HUES64 (cell line): Measurements from ENCODE around the gene ACACB.

Experiments
- H3K27ac ChIP-seq: 2 replicates; pipeline ENCODE4 v1.7.0; 2013; ENCODE audit warnings: low read depth, low read length, inconsistent platforms
- H3K27me3 ChIP-seq: 2 replicates; pipeline ENCODE4 v1.6.1; 2013; ENCODE audit warnings: mild to moderate bottlenecking, low read length; ENCODE audit not compliant: insufficient read depth
- H3K36me3 ChIP-seq: 2 replicates; pipeline ENCODE4 v1.6.1; 2013; ENCODE audit warnings: mild to moderate bottlenecking, low read length; ENCODE audit not compliant: insufficient read depth
- H3K4me1 ChIP-seq: 2 replicates; pipeline ENCODE4 v1.6.1; 2013; ENCODE audit warnings: mild to moderate bottlenecking, low read length, moderate library complexity; ENCODE audit not compliant: insufficient read depth
- H3K4me3 ChIP-seq: 2 replicates; pipeline ENCODE4 v1.5.1; 2013; ENCODE audit warnings: mild to moderate bottlenecking, low read length, moderate library complexity
- H3K9ac ChIP-seq: 2 replicates; pipeline ENCODE4 v1.6.1; 2013; ENCODE audit warnings: mild to moderate bottlenecking, low read depth, low read length
- H3K9me3 ChIP-seq: 2 replicates; pipeline ENCODE4 v1.6.1; 2013; ENCODE audit warnings: low read depth, low read length; ENCODE audit not compliant: insufficient read depth
- WGBS: fragments of 150-250, 120-280 bp; methylation state at CpG from one replicate; pipeline ENCODE4 v1.1.7; 2013; ENCODE audit warnings: missing lambda C conversion rate; 5-methylcytosine and 5-hydroxymethylcytosine counted together

ACACB gene

DNA sequence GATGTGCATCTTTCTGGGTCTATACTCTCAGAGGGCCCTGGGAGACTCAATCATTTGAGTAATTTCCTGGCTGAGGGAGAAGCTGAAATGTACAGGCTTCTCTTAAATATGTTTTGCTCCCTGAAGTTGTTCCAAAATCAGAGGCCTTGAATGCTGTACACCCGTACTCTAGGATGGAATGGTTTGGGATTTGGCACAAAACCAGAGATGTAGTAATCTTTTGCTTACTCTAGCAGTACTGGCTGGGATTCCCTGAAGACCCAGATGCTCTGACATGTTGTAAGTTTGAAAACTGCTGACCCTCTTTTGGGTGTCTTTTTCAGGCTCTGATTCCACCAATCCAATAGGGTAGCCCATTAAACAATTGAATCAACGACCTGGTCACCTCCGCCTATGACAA lies 10.4 kb downstream of the ACACB start:
- Histone ChIP-seq H3K9ac (no peak overlapping the region), H3K36me3 (no peaks in the 10 kb centered on the region), H3K9me3 (no peaks in the 10 kb centered on the region), H3K4me1 (no peaks in the 10 kb centered on the region), H3K27ac (no peak overlapping the region), H3K4me3 (no peak overlapping the region), H3K27me3 (no peaks in the 10 kb centered on the region)
- WGBS: 89% methylated on average over 3 of the region's 3 CpGs

DNA sequence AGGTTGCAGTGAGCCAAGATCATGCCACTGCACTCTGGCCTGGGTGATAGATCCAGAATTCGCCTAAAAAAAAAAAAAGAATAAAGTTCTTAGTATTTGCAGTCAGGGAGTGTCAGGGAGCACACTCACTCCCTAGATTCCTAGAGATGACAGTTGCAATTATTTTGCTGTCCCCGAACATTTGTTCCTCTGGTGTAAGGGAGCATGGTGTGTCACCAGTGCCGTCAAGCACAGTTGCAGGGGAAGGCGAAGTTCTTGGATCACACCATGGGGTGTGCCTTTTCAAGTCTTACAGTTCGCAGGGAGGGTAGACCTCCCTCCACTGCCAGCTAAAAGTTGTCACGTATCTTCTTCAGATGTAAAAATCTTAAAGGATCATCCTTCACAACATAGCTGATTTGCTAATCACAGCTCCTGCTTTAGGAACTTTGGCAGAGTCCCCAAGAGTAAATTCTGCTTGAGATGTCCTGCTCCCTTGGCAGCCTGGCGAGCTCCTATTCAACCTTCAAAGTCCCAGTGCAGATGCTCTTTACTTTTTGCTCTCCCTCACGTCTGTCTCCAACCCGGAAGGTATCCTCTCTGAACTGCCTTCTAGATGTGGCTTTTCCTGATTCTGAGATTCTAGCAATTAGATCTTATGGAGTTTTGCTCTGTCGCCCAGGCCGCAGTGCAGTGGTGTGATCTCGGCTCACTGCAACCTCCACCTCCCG lies 11.3 kb downstream of the ACACB start:
- no peaks in the 10 kb centered on the region for H3K36me3 ChIP-seq
- H3K4me3 ChIP-seq: no peak overlapping the region
- H3K9me3 ChIP-seq: no peaks in the 10 kb centered on the region
- H3K4me1 ChIP-seq: no peaks in the 10 kb centered on the region
- WGBS: 80% methylated on average over 13 of the region's 13 CpGs
- H3K27ac ChIP-seq: no peak overlapping the region
- H3K9ac ChIP-seq: no peak overlapping the region
- H3K27me3 ChIP-seq: no peaks in the 10 kb centered on the region

DNA sequence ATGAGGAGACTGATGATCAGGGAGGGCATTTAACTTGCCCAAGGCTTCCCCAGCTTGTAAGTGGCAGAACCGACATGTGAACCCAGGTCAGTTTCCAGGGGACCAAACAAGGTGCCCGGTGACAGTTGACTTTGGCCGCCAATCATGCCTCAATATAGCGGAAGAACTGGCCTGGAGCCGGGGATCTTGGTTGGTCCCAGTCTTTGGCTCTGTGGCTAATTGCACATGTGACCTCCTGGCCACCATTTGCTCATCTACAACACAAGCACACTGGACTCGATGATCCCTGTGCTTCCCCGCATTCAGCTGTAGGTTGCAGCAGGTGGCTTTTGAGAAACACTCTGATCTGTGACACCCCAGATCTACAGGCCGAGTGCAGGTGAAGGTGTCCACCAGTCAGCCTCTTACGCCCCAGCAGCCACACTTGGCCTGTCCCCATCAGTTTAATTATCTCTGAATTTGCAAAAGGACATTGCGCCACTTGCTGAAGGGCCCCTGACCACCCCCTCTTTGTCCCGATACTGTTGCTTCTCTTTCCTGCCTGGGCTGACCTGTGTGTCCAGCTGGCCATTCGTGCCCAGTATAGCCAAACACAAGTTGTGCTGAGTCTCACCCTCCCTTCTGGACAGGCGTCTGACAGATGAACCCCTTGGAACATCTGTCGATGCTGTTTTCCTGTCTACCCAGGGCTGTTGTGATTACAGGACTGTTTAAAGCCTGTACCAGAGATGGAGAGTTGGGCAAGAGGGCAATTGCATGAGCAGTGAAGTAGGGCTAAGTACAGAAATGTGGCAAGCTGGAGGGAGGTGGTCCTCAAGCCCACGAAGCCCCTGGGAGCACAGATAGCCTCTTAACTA lies 14.1 kb downstream of the ACACB start:
- H3K36me3 ChIP-seq: no peaks in the 10 kb centered on the region
- no peaks in the 10 kb centered on the region for H3K4me1 ChIP-seq
- no peak overlapping the region for H3K4me3 ChIP-seq
- no peaks in the 10 kb centered on the region for H3K9me3 ChIP-seq
- no peak overlapping the region for H3K9ac ChIP-seq
- no peak overlapping the region for H3K27ac ChIP-seq
- WGBS: 93% methylated on average over 15 of the region's 15 CpGs
- no peaks in the 10 kb centered on the region for H3K27me3 ChIP-seq

DNA sequence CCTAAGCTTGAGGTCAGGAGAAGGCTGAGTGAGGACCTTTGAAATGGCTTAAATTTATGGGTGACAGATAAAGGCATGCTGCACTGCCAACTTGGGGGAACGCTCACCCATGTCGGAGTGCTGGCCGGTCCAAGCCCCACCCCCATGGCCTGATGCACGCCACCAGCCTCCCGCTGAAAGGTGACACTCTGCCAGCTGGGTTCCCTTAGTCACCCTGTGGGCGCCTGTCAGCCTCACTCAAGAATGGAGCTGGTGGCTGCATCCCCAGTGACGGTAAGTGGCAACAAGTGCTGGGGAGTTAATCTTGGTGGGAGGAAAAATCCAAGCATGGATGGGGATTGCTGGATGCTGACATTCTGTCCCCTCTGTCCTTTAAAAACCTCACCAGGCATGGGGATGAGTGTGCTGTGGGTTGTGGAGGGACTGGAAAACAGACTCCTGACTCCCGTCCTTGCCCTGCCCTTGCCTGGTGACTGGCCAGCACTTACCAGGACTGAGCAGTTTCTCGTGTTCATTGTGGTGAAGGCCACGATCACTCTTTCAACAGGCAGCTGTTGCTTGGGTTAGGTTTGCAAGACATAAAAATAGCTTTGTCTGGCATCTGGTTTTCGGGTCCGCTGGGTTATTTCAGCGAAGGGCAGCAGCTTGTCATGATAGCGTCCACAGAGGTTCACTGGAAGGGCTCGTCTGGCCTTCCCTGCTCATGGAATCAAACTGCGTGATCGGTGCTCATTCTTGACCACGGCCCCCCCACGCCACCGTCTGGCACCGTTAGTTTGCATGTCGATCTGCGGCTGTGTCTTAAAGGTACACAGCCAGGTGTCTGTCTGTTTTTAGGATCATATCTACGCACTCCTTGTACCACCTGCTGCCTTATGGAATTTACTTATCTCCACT lies 15.0 kb downstream of the ACACB start:
- H3K4me3 ChIP-seq: no peak overlapping the region
- 80% methylated on average over 24 of the region's 24 CpGs for WGBS
- H3K27ac ChIP-seq: no peak overlapping the region

DNA sequence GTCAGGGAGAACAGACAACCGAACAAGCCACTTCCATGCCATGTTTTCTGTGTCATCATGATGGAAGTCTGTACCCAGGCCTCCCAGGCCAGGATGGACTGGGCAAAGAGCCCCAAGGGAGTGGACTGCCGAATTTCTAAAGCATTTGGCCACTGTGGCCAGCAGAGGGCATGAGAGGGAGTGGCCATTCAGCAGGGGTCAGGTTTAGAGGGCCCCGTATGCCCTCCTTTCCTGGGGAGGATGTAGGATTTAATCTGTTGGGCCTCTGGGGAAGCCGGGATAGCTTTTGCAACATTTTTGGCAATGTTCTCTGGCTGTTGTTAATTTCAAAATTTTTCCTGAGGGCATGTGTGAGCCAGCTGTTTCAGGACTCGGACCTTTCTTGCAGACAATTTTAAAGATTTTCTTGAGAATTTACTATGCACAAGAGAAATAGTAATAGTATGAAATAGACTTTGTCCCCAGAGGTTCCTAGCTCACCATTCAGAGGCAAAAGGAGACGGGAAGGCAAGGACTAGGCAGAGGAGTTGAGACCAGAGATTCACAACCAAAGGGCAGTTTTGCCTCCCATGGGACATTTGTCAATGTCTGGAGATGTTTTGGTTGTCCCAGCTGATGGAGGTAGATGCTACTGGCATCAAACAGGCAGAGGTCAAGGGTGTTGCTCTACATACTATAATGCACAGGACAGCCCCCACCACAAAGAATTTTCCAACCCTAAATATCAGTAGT lies 18.0 kb downstream of the ACACB start:
- WGBS: 69% methylated on average over 6 of the region's 6 CpGs
- Histone ChIP-seq H3K4me1 (no peaks in the 10 kb centered on the region), H3K27me3 (no peaks in the 10 kb centered on the region), H3K9me3 (no peaks in the 10 kb centered on the region), H3K36me3 (no peaks in the 10 kb centered on the region), H3K9ac (no peak overlapping the region), H3K4me3 (no peak overlapping the region), H3K27ac (no peak overlapping the region)

More for the DNA sequence above, 15.0 kb downstream of the ACACB start:
- H3K27me3 ChIP-seq: no peaks in the 10 kb centered on the region
- H3K4me1 ChIP-seq: no peaks in the 10 kb centered on the region
- H3K9me3 ChIP-seq: no peaks in the 10 kb centered on the region
- H3K36me3 ChIP-seq: no peaks in the 10 kb centered on the region
- no peak overlapping the region for H3K9ac ChIP-seq

DNA sequence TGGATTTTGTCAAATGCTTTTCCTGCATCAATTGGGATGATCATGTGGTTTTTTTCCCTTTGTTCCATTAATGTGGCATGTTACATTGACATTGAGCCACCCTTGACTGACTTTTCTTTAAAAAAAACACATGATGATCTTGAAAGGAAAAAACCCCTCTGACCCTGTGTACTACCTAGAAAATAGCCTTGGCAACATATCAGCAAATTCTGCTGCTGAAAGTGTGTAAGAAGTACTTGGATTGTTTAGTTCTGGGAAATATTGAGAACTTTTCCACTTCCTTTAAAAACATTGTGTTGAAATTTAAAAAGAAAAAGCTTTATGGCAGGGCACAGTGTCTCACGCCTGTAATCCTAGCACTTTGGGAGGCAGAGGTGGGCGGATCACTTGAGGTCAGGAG lies 20.7 kb downstream of the ACACB start:
- H3K27me3 ChIP-seq: no peaks in the 10 kb centered on the region
- WGBS: 87% methylated on average over 2 of the region's 2 CpGs
- no peaks in the 10 kb centered on the region for H3K9me3 ChIP-seq

DNA sequence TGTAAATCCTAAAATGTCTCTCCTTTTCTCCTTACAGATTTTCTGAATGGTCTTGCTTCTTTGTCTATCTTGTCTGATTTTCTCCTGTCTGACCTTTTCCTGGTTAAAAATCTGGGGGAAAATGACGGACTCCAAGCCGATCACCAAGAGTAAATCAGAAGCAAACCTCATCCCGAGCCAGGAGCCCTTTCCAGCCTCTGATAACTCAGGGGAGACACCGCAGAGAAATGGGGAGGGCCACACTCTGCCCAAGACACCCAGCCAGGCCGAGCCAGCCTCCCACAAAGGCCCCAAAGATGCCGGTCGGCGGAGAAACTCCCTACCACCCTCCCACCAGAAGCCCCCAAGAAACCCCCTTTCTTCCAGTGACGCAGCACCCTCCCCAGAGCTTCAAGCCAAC lies 23.0 kb downstream of the ACACB start:
- Histone ChIP-seq H3K9me3 (no peaks in the 10 kb centered on the region), H3K9ac (no peak overlapping the region), H3K4me1 (no peaks in the 10 kb centered on the region), H3K36me3 (no peaks in the 10 kb centered on the region), H3K4me3 (no peak overlapping the region), H3K27ac (no peak overlapping the region), H3K27me3 (no peaks in the 10 kb centered on the region)
- 89% methylated on average over 9 of the region's 9 CpGs for WGBS

More for the DNA sequence above, 20.7 kb downstream of the ACACB start:
- H3K9ac ChIP-seq: no peak overlapping the region
- H3K4me3 ChIP-seq: no peak overlapping the region
- no peak overlapping the region for H3K27ac ChIP-seq
- H3K4me1 ChIP-seq: no peaks in the 10 kb centered on the region
- no peaks in the 10 kb centered on the region for H3K36me3 ChIP-seq

DNA sequence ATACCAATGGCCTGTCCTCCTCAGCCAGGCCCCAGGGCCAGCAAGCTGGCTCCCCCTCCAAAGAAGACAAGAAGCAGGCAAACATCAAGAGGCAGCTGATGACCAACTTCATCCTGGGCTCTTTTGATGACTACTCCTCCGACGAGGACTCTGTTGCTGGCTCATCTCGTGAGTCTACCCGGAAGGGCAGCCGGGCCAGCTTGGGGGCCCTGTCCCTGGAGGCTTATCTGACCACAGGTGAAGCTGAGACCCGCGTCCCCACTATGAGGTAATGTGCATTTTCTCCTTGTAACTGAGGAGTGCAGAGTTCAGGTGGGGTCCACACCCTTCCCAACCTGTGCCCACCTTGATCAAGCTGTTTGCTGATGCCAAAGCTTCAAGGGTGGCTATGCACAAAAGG lies 23.4 kb downstream of the ACACB start:
- 77% methylated on average over 7 of the region's 7 CpGs for WGBS
- Histone ChIP-seq H3K4me3 (no peak overlapping the region), H3K27ac (no peak overlapping the region)

DNA sequence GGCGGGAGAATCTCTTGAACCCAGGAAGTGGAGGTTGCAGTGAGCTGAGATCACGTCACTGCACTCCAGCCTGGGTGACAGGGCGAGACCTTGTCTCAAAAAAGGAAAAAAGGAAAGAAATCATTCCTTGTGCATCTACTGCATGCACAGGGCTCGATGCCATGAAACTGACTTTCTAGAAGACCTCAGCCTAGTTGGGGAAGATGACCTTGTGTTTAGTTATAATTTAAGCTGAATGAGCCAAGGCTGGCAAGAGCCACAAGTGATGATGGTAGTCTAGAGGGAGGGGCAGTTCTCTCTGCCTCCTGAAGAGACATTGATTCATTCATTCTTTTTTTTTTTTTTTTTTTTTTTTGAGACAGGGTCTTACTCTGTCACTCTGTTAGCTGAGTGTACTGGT lies 24.2 kb downstream of the ACACB start:
- H3K27me3 ChIP-seq: no peaks in the 10 kb centered on the region
- H3K27ac ChIP-seq: no peak overlapping the region
- 91% methylated on average over 4 of the region's 4 CpGs for WGBS
- H3K9me3 ChIP-seq: no peaks in the 10 kb centered on the region
- H3K9ac ChIP-seq: no peak overlapping the region
- H3K4me1 ChIP-seq: no peaks in the 10 kb centered on the region
- no peaks in the 10 kb centered on the region for H3K36me3 ChIP-seq
- no peak overlapping the region for H3K4me3 ChIP-seq

More for the DNA sequence above, 23.4 kb downstream of the ACACB start:
- H3K27me3 ChIP-seq: no peaks in the 10 kb centered on the region
- H3K9me3 ChIP-seq: no peaks in the 10 kb centered on the region
- H3K9ac ChIP-seq: no peak overlapping the region
- H3K36me3 ChIP-seq: no peaks in the 10 kb centered on the region
- no peaks in the 10 kb centered on the region for H3K4me1 ChIP-seq

DNA sequence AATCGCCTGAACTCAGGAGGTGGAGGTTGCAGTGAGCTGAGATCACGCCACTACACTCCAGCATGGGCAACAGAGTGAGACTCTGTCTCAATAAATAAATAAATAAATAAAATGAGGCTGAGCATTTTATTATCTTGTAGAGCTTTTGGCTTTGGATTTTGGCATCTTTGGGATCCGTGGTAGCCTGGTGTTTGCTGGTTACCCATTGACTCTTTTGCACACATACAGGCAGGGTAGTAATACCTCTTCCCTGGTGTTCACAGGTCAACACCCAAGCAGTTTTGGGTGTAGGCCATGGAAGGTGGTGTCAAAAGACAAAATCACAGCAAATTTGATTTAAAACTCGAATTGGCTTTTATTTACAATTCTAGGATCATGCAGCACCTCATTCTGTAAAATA lies 27.8 kb downstream of the ACACB start:
- no peak overlapping the region for H3K4me3 ChIP-seq
- H3K9ac ChIP-seq: no peak overlapping the region
- H3K9me3 ChIP-seq: no peaks in the 10 kb centered on the region
- no peaks in the 10 kb centered on the region for H3K36me3 ChIP-seq
- H3K4me1 ChIP-seq: no peaks in the 10 kb centered on the region
- H3K27me3 ChIP-seq: no peaks in the 10 kb centered on the region
- WGBS: 61% methylated on average over 4 of the region's 4 CpGs
- no peak overlapping the region for H3K27ac ChIP-seq
